OCI-LY1 (cell line): ENCODE results near the gene SLC25A42.
A peak's percentile ranks its signal among the peaks of the same experiment; 100 is the strongest.
"Not testable (repeated sequence)": the region's sequence is repeated elsewhere in the genome, so short reads cannot be mapped to it uniquely, and the experiment has no call there.

ENCODE experiments used
- H2AFZ ChIP-seq: fragments of 200-600 bp; sonication (generic), shearing (Covaris generic); 2 replicates; pipeline ENCODE4 v1.6.0; 2014; ENCODE audit warnings: antibody characterized with exemption, mild to moderate bottlenecking, low read length
- H3F3A ChIP-seq: fragments of 200-600 bp; sonication (generic), shearing (Covaris generic); 2 replicates; pipeline ENCODE4 v1.6.0; 2014; ENCODE audit warnings: mild to moderate bottlenecking, antibody characterized with exemption, low read length, moderate library complexity; ENCODE audit not compliant: insufficient read depth
- H3K27ac ChIP-seq: fragments of 200-600 bp; sonication (generic); 2 replicates; pipeline ENCODE4 v1.5.1; 2014; ENCODE audit warnings: low read length, mixed run types, mild to moderate bottlenecking, low read depth; ENCODE audit not compliant: poor library complexity, severe bottlenecking
- H3K27me3 ChIP-seq: fragments of 200-600 bp; sonication (generic); 2 replicates; pipeline ENCODE4 v1.6.0; 2014; ENCODE audit warnings: antibody characterized with exemption, mild to moderate bottlenecking, low read length, moderate library complexity; ENCODE audit not compliant: insufficient read depth
- H3K36me3 ChIP-seq: fragments of 200-600 bp; sonication (generic); 2 replicates; pipeline ENCODE4 v1.6.1; 2014; ENCODE audit warnings: mild to moderate bottlenecking, antibody characterized with exemption, low read length, moderate library complexity, mixed read lengths; ENCODE audit not compliant: insufficient read depth
- H3K4me1 ChIP-seq: fragments of 200-600 bp; sonication (generic); 2 replicates; pipeline ENCODE4 v1.5.1; 2014; ENCODE audit warnings: mild to moderate bottlenecking, low read length, moderate library complexity; ENCODE audit not compliant: insufficient read depth, severe bottlenecking
- H3K4me2 ChIP-seq: fragments of 200-600 bp; sonication (generic), shearing (Covaris generic); 2 replicates; pipeline ENCODE4 v1.6.1; 2014; ENCODE audit warnings: low read length
- H3K4me3 ChIP-seq: fragments of 200-600 bp; sonication (generic); 2 replicates; pipeline ENCODE4 v1.5.1; 2014; ENCODE audit warnings: low read length, low read depth, mild to moderate bottlenecking, mixed read lengths; ENCODE audit not compliant: poor library complexity, severe bottlenecking
- H3K79me2 ChIP-seq: fragments of 200-600 bp; shearing (Covaris generic); 2 replicates; pipeline ENCODE4 v1.6.1; 2016; ENCODE audit warnings: mixed run types, low read length, mixed read lengths; ENCODE audit not compliant: insufficient read depth
- H3K9ac ChIP-seq: fragments of 200-600 bp; sonication (generic), shearing (Covaris generic); 2 replicates; pipeline ENCODE4 v1.6.1; 2014; ENCODE audit warnings: mild to moderate bottlenecking, low read length, mixed read lengths
- H3K9me2 ChIP-seq: fragments of 200-600 bp; sonication (generic), shearing (Covaris generic); 2 replicates; pipeline ENCODE4 v1.6.1; 2014; ENCODE audit warnings: low read depth, mild to moderate bottlenecking, low read length, mixed read lengths
- H3K9me3 ChIP-seq: fragments of 200-600 bp; shearing (Covaris generic); 2 replicates; pipeline ENCODE4 v1.6.1; 2014; ENCODE audit warnings: low read length, mixed read lengths
- H4K20me1 ChIP-seq: fragments of 200-600 bp; sonication (generic), shearing (Covaris generic); 2 replicates; pipeline ENCODE4 v1.6.0; 2016; ENCODE audit warnings: mild to moderate bottlenecking, low read length; ENCODE audit not compliant: insufficient read depth
- EZH2 ChIP-seq: fragments of 200-600 bp; sonication (generic), shearing (Covaris generic); IDR thresholded peaks from 2 replicates; pipeline ENCODE4 v1.8.0; 2017; ENCODE audit warnings: borderline replicate concordance, mixed run types, mild to moderate bottlenecking, antibody characterized with exemption, low read length, moderate library complexity, mixed read lengths
- TF ChIP-seq, protein P1 (sequence below): fragments of 200-600 bp; sonication (generic), shearing (Covaris generic); IDR thresholded peaks from 2 replicates; pipeline ENCODE4 v1.5.1; 2017; ENCODE audit warnings: mild to moderate bottlenecking, antibody characterized with exemption, low read length, moderate library complexity, mixed read lengths

Gene SLC25A42, protein sequence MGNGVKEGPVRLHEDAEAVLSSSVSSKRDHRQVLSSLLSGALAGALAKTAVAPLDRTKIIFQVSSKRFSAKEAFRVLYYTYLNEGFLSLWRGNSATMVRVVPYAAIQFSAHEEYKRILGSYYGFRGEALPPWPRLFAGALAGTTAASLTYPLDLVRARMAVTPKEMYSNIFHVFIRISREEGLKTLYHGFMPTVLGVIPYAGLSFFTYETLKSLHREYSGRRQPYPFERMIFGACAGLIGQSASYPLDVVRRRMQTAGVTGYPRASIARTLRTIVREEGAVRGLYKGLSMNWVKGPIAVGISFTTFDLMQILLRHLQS

GRCh38 chr19:19063183-19064097 lies at the start of gene SLC25A42:
TSS of gene SLC25A42 (plus strand) at chr19:19063994. CDS start at chr19:19096125, 32,131 bp downstream.
- H2AFZ ChIP-seq: no peak within 1 kb of the TSS
- H3K9me2 ChIP-seq: no peaks in the 10 kb centered on the region
- H3K27me3 ChIP-seq: no peaks in the 10 kb centered on the region
- H3K4me3 ChIP-seq: peak within 1 kb of the TSS; percentile 68
- peak within 1 kb of the TSS; percentile 65 for H3K9ac ChIP-seq
- H4K20me1 ChIP-seq: no peaks in the 10 kb centered on the region
- H3K27ac ChIP-seq: peak within 1 kb of the TSS; percentile 46
- H3K79me2 ChIP-seq: no peaks in the 10 kb centered on the region
- no peaks in the 10 kb centered on the region for H3F3A ChIP-seq
- H3K9me3 ChIP-seq: no peaks in the 10 kb centered on the region
- H3K4me2 ChIP-seq: peak within 1 kb of the TSS; percentile 84
- peaks cover 12% of the 10 kb centered on the region; the same call in 1 of the 2 replicates for H3K36me3 ChIP-seq
- H3K4me1 ChIP-seq: peaks cover 32% of the 10 kb centered on the region
- TF ChIP-seq, protein P1, sequence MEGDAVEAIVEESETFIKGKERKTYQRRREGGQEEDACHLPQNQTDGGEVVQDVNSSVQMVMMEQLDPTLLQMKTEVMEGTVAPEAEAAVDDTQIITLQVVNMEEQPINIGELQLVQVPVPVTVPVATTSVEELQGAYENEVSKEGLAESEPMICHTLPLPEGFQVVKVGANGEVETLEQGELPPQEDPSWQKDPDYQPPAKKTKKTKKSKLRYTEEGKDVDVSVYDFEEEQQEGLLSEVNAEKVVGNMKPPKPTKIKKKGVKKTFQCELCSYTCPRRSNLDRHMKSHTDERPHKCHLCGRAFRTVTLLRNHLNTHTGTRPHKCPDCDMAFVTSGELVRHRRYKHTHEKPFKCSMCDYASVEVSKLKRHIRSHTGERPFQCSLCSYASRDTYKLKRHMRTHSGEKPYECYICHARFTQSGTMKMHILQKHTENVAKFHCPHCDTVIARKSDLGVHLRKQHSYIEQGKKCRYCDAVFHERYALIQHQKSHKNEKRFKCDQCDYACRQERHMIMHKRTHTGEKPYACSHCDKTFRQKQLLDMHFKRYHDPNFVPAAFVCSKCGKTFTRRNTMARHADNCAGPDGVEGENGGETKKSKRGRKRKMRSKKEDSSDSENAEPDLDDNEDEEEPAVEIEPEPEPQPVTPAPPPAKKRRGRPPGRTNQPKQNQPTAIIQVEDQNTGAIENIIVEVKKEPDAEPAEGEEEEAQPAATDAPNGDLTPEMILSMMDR: no peak
- TF ChIP-seq EZH2: no peak

DNA sequence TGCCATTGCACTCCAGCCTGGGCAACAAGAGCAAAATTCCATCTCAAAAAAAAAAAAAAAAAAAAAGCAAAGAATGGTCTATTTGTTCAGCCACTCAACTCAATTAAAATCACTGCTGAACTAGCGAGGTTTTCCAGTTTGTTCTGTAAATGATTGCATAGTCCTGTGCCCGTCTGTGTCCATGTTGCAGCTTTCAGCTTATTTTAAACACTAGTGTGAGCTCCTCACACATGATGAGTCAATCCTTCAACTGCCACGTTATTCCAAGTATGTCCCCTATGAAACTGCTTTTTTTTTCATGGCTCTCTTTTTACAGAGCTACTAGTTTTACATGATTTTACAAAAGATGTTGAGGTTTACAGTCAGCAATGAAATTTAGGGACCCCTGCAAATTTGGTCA lies 42.7 kb upstream of the SLC25A42 start:
- no peak for TF ChIP-seq EZH2
- TF ChIP-seq, protein P1: no peak
- Histone ChIP-seq H3K4me2 (no peak overlapping the region), H3K27me3 (no peaks in the 10 kb centered on the region), H3K9ac (no peak overlapping the region), H3K9me3 (no peaks in the 10 kb centered on the region), H3K36me3 (peaks cover 90% of the 10 kb centered on the region), H3F3A (no peaks in the 10 kb centered on the region), H3K27ac (no peak overlapping the region), H3K4me3 (no peak overlapping the region), H4K20me1 (no peaks in the 10 kb centered on the region), H2AFZ (no peak overlapping the region), H3K9me2 (no peaks in the 10 kb centered on the region), H3K4me1 (no peaks in the 10 kb centered on the region), H3K79me2 (peaks cover 36% of the 10 kb centered on the region)

DNA sequence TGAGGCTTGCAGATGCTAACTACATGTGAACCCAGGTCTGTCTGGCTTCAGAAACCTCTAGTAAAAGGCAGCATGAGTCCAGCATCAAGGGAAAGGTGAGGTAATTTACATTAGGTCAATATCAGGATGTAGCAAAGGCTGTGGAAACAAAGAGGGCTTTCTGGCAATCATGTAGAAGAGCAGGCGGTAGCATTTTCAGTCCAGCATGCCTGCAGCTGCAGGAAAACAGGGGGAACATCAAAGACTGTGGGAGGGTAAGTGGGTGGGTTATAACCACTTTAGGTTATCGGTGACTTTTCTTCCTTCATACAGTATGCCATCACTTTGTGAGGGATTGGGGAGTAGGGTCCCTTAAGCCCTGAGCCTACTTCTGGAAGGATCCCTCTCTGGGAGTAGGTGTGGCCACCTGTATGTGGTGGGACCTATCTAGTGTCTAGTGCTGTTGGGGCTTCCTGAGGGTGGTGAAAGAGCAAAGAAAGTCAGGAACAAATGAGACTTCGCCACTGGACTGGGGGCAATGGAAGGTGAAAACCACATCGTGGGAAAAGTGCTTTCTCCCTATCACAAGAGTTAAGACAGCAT lies 41.3 kb upstream of the SLC25A42 start:
- H3K79me2 ChIP-seq: peaks cover 30% of the 10 kb centered on the region
- no peak overlapping the region for H3K4me2 ChIP-seq
- no peaks in the 10 kb centered on the region for H3K9me3 ChIP-seq
- H3K4me3 ChIP-seq: no peak overlapping the region
- no peak overlapping the region for H2AFZ ChIP-seq
- TF ChIP-seq EZH2: no peak
- TF ChIP-seq, protein P1: no peak
- no peak overlapping the region for H3K9ac ChIP-seq
- H3K9me2 ChIP-seq: no peaks in the 10 kb centered on the region
- no peaks in the 10 kb centered on the region for H3K4me1 ChIP-seq
- no peaks in the 10 kb centered on the region for H4K20me1 ChIP-seq
- no peak overlapping the region for H3K27ac ChIP-seq
- peaks cover 90% of the 10 kb centered on the region for H3K36me3 ChIP-seq
- H3K27me3 ChIP-seq: no peaks in the 10 kb centered on the region
- H3F3A ChIP-seq: no peaks in the 10 kb centered on the region

- not testable (repeated sequence) for H3K27ac ChIP-seq, H2AFZ ChIP-seq, H3K27me3 ChIP-seq, H3K4me1 ChIP-seq, H4K20me1 ChIP-seq, H3K9me2 ChIP-seq, H3F3A ChIP-seq, H3K4me3 ChIP-seq, H3K4me2 ChIP-seq, H3K9ac ChIP-seq, H3K9me3 ChIP-seq
- Histone ChIP-seq H3K79me2 (peaks cover 30% of the 10 kb centered on the region), H3K36me3 (peaks cover 90% of the 10 kb centered on the region)
These were observed 40.4 kb upstream of the SLC25A42 start for GRCh38 chr19:19023376-19023775.
